GM15510 (cell line): Measurements from ENCODE around the gene CCNB2.

Source experiments
- POLR2A ChIP-seq: IDR thresholded peaks from 3 replicates; pipeline ENCODE4 v1.6.1; 2011; ENCODE audit warnings: borderline replicate concordance; ENCODE audit not compliant: insufficient read length; ENCODE audit errors: extremely low read depth

The CCNB2 gene

DNA sequence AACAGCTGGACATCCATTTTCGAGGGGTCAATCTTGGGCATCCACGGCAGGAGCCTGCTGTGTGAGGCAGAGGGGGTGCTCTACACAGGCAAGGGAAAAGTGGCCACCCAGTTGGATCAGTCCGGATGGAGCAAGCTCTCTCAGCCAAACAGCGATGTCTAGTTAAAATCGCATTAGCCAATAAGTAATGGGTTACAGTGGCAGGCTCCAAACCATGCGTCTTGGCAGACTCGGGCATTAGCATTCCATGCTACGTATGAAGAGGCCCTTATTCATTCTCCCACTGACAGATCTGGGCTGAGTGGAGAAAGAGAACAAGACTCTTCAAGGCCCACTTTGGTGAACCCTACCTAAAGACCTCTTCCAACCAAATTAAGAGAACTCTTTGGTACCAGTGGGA is 49.3 kb downstream of the CCNB2 start:
- TF ChIP-seq POLR2A, result no peak

DNA sequence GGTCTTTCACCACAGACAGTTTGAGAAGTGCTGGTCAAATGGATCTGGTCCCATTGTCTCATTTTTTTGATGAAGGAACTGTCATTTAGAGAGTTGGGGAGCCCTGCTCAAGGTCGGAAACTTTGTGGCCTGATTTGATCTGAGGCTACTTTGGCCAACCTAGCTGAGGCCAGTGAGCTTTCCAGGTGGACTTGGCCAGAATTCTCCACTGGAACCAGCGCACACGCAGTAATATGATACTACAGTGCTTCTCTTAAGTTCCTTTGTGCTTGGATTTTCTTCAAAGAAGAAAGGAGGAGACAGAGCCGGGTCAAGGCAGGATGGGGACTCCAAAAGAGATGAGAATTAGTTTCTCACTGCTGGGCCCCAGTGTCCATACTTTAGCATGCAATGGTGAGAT is 50.5 kb downstream of the CCNB2 start:
- no peak for TF ChIP-seq POLR2A

DNA sequence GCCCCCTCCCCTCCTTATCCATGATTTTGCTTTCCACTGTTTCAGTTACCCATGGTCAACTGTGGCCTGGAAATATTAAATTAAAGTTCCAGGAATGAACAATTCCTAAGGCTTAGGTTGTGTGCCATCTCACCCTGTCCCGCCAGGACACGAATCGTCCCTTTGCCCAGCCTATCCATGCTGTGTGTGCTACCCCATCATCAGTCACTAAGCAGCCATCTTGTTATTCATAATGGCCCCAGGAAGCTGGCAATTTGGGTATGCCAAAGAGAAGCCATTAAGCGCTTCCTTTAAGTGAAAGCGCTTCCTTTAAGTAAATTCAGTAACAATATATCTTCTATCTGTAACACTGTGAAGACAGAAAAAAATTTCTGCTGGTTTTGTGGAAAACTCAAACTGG is 52.5 kb downstream of the CCNB2 start:
- no peak for TF ChIP-seq POLR2A

DNA sequence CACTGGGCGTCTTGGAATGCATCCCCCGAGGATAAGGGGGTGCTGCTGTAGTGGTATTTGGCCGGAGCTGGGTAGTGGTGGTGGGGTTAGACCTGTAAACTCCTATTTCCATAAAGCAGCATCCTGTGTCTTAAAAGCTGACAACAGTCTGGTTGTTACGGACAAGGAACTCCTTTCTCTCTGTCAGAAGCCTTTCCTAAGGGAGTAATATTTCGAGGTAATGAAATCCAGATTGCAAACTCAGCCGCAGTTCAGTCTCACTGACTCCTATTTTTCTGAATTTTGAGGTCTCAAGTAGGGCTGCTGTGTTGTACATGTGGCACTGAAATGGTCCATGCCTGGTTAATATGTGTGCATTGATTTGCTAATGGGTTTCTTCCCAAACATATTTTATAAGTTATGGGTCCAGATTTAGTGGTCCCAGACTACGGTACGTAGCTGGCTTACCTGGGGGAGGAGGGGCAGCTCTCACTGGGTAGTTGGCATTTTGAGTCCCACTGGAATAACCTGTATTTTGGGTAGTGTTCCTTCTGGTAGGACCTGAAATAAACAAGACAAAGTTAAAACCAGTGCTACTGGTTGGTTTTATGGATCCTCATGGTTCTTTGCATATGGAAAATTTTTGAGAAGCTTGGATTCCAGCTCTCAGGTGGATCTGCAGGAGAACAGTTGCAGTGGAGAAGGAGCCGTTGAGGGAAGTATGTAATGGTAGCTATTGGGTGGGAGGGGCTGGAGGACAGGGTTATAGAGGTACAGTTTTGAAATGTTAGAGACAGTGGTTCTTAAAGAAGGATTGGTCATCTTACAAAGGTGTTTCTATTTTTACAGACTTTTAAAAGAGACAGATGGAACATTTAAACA is 53.1 kb downstream of the CCNB2 start:
- no peak for TF ChIP-seq POLR2A

DNA sequence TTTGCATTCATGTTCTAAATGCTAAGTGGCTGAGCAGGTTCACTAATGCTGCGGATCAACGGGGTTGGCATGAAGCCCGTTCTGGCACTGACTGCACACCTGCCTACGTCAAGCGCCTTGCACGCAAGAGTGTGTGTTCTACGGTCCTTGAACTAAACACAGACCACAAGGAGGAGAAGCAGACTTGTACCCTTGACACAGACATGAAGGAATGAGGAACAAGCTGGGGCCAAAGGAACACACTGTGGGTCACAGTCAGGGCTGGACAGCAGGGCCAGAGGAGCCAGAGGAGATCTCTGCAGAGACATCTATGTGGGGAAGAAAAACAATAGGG is 53.7 kb downstream of the CCNB2 start:
- no peak for TF ChIP-seq POLR2A

DNA sequence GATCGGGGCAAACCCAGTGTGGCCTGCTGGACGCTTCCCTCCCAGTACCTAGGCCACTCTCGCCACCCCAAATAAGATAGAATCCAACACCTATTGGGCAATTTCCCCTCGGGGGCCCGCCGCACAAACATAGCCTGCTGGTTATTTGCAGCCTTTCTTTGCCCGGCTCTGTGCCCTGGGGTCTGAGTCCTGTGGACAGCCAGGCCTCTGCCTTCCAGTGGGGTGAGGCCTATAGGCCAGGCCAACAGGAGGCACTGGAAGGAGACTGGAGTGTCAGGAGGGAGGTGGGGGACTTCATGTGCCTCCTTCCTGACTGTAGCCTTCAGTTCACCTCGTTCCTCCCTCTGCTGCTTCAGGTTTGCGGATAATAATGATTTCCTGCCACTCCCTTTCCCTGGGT is 54.3 kb downstream of the CCNB2 start:
- no peak for TF ChIP-seq POLR2A

DNA sequence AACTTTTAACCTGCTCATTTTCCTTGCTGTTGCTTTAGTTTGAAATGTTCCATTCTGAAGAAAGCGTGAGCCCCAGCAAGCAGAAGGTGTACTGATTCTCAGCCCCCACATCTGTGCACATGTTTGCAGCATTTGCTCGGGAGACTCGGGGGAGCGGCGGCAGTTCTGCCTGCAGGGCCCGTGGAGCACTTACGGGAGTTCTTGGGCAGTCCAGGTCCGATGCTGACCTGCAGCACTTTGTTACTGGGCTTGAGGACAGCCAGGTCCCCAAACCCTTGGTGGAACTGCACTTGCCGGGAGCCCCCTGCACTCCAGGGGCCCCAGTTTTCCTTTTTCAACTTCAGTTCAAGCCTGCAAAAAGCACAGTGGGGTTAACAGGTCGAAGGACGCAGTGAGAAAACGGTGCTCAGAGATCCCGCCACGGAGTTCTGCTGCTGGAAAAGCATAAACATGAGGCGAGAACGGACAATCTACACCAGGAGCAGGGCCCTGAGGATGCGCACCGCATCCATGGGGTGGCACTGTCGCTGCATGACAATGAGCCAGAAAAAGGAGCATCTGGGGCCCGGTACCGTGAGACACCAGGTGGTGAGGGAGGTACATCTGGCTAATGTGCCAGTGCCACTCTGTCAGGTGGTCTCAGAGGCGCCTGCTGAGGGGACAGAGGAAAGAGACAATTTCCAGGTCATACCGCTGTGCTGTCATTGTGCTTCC is 56.1 kb downstream of the CCNB2 start:
- TF ChIP-seq POLR2A, result no peak

DNA sequence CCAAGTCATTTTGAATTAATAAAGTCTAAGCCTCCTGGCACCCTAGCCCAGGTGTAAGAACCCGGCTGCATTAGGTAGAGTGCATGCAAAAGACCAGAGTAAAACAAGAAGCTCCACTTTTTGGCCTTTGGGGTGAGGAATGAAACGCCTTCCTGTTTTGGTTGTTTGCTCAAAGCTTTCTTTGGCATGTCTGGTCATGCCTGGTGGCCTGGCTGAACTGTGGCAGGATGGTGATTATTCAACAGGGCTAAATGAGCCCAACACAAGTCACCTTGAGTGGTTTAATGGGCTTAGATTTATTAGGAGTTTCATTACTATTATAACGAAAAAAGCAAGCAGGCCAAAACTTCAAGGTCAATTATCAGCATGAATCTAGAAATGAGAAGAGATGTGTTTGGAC is 60.8 kb downstream of the CCNB2 start:
- no peak for TF ChIP-seq POLR2A

DNA sequence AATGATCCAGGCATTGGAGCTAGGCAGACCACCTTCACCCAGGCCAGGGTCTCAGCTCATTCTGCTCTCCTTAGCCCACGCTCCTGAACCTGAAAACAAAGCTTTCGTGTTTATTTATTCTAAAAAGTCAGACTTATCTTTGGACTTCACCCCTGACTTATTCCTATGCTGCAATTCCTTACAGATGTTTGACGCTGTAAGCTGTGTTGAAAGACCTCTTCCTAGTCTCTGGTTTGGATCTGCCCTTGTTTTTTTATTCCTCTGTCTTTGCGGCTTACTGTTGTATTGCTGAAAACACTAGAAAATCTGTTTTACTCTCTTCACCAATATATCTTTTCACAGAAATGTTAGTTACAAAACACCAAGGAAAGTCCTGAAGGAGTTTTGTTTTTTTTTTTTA is 61.2 kb downstream of the CCNB2 start:
- TF ChIP-seq POLR2A, result no peak

DNA sequence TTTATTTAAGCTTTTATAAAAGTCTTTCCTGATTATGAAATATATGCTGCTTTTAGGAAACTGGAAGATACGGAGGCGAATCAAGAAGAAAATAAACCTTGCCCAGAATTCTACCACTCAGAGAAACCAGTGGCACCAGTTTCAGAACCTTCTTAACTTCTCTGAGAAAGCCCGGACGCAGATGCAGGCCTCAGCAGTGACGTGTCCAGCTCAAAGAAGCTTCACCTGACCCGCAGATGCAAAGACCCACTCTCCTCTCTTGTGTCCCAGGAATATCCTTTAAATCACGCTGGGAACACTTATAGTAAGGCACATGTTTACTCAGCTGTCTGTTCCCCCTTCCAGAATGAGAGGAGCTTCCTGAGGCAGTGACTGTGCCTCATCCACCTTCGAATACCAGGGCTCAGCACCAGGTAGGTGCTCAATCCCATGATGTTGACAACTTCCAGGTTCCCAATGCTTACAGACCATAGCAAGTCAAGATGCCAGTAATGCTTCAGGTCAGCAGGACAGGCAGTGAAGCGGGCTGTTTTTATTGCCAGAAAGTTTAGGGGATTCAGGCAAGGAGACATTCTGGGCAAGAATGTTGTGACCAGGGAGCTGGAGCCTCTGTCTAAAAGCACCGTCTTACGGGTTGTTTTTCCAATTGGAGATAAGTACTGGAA is 61.8 kb downstream of the CCNB2 start:
- TF ChIP-seq POLR2A, result no peak

DNA sequence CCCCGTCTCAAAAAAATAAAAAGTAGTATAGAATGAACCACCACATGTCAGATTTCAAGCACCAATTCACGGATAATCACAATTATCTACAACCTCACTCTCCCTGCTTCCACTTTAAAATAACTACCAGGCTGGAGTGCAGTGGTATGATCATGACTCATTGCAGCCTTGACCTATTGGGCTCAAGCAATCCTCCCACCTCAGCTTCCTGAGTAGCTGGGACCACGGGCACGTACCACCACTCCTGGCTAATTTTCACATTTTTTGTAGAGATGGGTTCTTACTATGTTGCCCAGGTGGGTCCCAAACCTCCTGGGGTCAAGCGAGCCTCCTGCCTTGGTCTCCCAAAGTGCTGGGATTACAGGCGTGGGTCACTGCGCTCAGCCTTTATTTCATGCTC is 63.6 kb downstream of the CCNB2 start:
- no peak for TF ChIP-seq POLR2A

DNA sequence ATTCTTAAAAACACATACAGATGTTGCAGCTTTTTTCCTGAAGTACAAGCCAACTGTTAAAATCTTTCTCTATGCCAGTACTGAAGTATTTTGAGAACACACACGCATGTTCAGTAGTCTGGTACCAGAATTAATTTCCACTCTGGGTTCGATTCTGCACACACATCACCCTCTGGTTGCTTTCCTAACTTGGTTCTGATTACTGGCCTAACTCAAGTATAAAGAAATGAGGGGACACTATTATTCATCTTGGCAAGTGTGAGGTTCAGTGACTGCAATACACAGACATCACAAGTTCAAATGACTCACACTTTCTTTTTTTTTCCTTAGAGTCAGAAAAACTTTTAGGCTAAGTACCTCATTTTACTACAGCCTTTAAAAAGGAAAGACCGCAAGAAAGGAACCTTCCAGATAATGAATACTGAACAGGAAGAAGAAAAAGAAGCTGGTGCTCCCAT is 64.3 kb downstream of the CCNB2 start:
- TF ChIP-seq POLR2A, result no peak

DNA sequence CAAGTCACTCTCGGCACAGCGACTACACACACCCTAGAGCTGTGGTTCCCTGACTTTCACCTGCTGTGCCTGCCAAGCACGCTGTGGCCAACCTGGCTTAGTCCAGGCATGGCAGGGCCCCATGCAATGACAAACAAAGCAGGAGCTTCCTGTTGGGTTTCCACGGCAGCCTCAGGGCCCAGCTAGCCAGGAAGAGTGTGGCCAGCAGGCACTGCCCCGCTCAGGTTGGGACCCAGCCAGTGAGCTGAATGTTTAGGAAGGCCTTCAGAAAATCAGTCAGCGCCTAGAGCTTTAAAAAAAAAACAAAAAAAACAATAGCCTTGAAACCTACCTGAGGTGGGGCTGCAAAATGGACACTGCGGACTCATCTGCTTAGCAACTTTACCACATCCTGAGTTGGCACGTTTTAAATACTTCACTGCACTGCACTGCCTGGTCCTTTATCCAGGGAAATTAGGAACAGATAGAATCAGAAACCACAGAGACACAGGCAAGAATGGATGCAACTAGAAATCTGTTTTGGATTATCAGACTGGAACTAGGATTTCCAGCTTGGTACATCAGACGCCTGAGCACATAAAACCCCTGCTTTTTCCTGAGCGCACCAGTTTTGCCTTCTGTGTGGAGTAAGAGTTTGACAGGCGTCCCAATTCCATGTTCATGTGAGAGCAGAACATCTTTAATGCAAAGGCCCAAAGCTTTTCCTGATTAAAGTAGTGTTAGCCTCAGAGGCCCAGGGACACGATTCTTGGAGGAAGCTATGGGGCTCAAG is 65.5 kb downstream of the CCNB2 start:
- no peak for TF ChIP-seq POLR2A

DNA sequence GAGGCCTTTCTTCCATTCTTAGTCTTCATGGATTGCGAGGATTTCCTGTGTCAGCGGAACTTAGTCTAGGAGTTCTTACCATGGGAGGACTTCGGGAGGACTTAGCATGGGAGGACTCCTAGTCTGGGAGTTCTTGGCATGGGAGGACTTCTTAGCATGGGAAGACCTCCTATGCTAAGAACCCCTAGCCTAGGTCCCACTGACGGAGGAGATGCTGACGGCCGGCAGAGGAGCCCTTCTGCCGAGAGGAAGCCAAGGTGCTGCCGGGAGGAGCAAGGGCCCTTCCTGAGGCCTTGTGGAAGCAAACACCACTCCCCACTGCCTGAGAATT is 66.1 kb downstream of the CCNB2 start:
- no peak for TF ChIP-seq POLR2A
